ENCODE data around the gene ARFIP1. TPM values are rescaled to one million over a fixed set of nuclear protein-coding genes. Genes with fewer than 3 reads are reported as not detected.

The ARFIP1 gene
- total and polyA plus RNA-seq, 9 donors: 17.1 to 30.4 (median 21.5) TPM

GRCh38 chr4:152956650-152957436 is 177.1 kb downstream of the ARFIP1 start:
- no peak overlapping the region for H3K4me3 ChIP-seq (ENCODE audit: low read length)
- no peaks in the 10 kb centered on the region for H3K9me3 ChIP-seq (replicated peaks; ENCODE audit: control insufficient read depth, low read depth, low read length)
- peak; percentile 64 for DNase-seq
- H3K36me3 ChIP-seq (ENCODE audit: control insufficient read depth, insufficient read depth, low read length): peaks cover 10% of the 10 kb centered on the region
- peaks cover 25% of the 10 kb centered on the region for H3K4me1 ChIP-seq (ENCODE audit: control insufficient read depth, insufficient read depth, low read length)
- H3K27ac ChIP-seq (ENCODE audit: low read length): peak overlapping the region; percentile 35
- H3K27me3 ChIP-seq (ENCODE audit: control insufficient read depth, insufficient read depth, low read length): no peaks in the 10 kb centered on the region
- WGBS (ENCODE audit: insufficient coverage): 47% methylated on average over 8 of the region's 12 CpGs

GRCh38 chr4:152957437-152958171 is 177.8 kb downstream of the ARFIP1 start:
- H3K27me3 ChIP-seq (ENCODE audit: control insufficient read depth, insufficient read depth, low read length): no peaks in the 10 kb centered on the region
- no peaks in the 10 kb centered on the region for H3K9me3 ChIP-seq (replicated peaks; ENCODE audit: control insufficient read depth, low read depth, low read length)
- H3K27ac ChIP-seq (ENCODE audit: low read length): peak overlapping the region; percentile 13
- H3K4me3 ChIP-seq (ENCODE audit: low read length): no peak overlapping the region
- DNase-seq: no peak
- 90% methylated on average over 2 of the region's 11 CpGs for WGBS (ENCODE audit: insufficient coverage)
- H3K4me1 ChIP-seq (ENCODE audit: control insufficient read depth, insufficient read depth, low read length): peaks cover 25% of the 10 kb centered on the region
- H3K36me3 ChIP-seq (ENCODE audit: control insufficient read depth, insufficient read depth, low read length): peaks cover 10% of the 10 kb centered on the region

DNA sequence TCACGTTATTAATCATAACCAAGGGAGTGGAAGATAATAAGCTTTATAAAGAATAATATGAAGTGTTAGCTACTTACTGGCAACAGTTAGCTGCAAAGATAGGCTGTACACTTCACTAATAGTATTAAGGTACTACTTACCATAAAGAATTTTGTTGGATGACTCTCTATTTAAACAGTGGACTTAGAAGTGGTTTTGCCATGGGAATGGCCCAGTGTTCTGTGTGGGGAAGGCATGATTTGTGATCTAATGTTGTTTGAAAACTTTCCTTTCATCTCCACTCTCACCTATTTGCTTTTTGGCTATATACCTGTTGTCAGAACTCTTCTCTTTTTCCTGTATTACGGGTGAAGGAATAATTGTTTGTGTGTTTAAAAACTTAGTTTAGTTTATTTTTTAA is 179.3 kb downstream of the ARFIP1 start:
- Histone ChIP-seq H3K27ac (ENCODE audit: low read length) (no peak overlapping the region), H3K4me1 (ENCODE audit: control insufficient read depth, insufficient read depth, low read length) (peaks cover 25% of the 10 kb centered on the region), H3K4me3 (ENCODE audit: low read length) (no peak overlapping the region), H3K36me3 (ENCODE audit: control insufficient read depth, insufficient read depth, low read length) (peaks cover 15% of the 10 kb centered on the region), H3K9me3 (replicated peaks; ENCODE audit: control insufficient read depth, low read depth, low read length) (no peaks in the 10 kb centered on the region), H3K27me3 (ENCODE audit: control insufficient read depth, insufficient read depth, low read length) (no peaks in the 10 kb centered on the region)
- WGBS (ENCODE audit: insufficient coverage): no CpG with 5 or more reads among the region's 2 CpGs
- DNase-seq: no peak

DNA sequence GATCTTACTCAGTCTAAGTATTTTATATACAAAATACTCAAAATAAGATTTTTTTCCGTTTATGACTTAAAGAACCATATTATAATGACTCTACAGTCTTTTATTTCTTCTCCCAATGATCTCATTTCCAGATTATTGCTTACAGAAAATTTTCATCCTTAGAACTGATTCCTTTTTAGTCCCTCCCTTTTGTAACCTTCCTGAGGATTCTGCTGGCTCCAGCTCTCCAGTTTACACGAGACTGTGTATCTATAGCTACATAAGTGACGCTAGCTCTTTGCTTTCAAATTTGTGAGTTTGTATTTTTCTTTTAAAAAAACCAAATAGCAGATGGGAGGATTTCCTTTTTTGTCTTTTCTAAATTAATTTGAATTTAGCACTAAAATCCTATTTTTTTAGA is 180.3 kb downstream of the ARFIP1 start:
- peak; percentile 56 for DNase-seq
- no CpG with 5 or more reads among the region's 3 CpGs for WGBS (ENCODE audit: insufficient coverage)
- H3K4me3 ChIP-seq (ENCODE audit: low read length): no peak overlapping the region
- H3K4me1 ChIP-seq (ENCODE audit: control insufficient read depth, insufficient read depth, low read length): peaks cover 25% of the 10 kb centered on the region
- H3K9me3 ChIP-seq (replicated peaks; ENCODE audit: control insufficient read depth, low read depth, low read length): no peaks in the 10 kb centered on the region
- H3K27ac ChIP-seq (ENCODE audit: low read length): no peak overlapping the region
- no peaks in the 10 kb centered on the region for H3K27me3 ChIP-seq (ENCODE audit: control insufficient read depth, insufficient read depth, low read length)
- H3K36me3 ChIP-seq (ENCODE audit: control insufficient read depth, insufficient read depth, low read length): peaks cover 17% of the 10 kb centered on the region

DNA sequence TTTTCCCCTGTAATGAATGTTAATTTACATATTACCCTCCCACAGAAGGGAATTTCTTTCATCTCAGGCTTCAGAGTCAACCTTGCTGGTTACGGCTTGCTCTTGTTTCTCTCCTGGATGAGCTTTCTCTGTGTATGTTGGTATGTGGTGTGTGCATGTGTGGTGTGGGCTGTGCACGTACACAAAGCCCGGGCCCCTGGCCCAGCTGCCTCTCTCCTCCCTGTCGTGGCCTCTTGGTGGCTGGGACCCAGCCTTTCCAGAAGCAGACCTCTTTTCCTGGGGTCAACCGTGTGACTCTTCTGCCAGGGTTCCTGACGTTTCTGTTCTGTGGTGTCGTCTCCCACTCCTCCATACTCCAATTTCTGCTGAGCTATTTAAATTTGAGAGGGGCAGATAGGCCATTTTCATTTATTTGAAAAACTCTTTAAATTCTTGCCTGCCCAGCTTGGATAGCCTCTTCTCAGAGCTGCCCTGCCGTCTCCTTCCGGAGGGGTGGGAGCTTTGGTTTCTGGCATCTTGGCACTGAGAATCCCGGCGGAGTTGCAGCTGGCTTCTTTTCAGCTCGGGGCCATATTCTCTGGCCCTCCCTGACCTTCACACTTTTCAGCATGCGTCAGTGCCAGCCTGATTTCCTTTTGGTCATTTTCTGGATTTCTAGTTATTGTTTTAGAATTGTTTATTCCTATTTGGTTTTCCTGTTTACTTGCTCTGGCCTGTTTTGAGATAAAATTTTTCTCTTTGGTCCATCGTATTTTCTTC is 181.4 kb downstream of the ARFIP1 start:
- no peak overlapping the region for H3K4me3 ChIP-seq (ENCODE audit: low read length)
- H3K4me1 ChIP-seq (ENCODE audit: control insufficient read depth, insufficient read depth, low read length): peaks cover 23% of the 10 kb centered on the region
- no peak for DNase-seq
- no peak overlapping the region for H3K27ac ChIP-seq (ENCODE audit: low read length)
- WGBS (ENCODE audit: insufficient coverage): 67% methylated on average over 2 of the region's 14 CpGs
- no peaks in the 10 kb centered on the region for H3K27me3 ChIP-seq (ENCODE audit: control insufficient read depth, insufficient read depth, low read length)
- no peaks in the 10 kb centered on the region for H3K9me3 ChIP-seq (replicated peaks; ENCODE audit: control insufficient read depth, low read depth, low read length)
- H3K36me3 ChIP-seq (ENCODE audit: control insufficient read depth, insufficient read depth, low read length): peaks cover 17% of the 10 kb centered on the region

- H3K36me3 ChIP-seq (ENCODE audit: control insufficient read depth, insufficient read depth, low read length): peaks cover 17% of the 10 kb centered on the region
- peaks cover 18% of the 10 kb centered on the region for H3K4me1 ChIP-seq (ENCODE audit: control insufficient read depth, insufficient read depth, low read length)
- WGBS (ENCODE audit: insufficient coverage): no CpG with 5 or more reads among the region's 1 CpG
- no peaks in the 10 kb centered on the region for H3K9me3 ChIP-seq (replicated peaks; ENCODE audit: control insufficient read depth, low read depth, low read length)
- DNase-seq: no peak
- H3K27me3 ChIP-seq (ENCODE audit: control insufficient read depth, insufficient read depth, low read length): no peaks in the 10 kb centered on the region
- H3K4me3 ChIP-seq (ENCODE audit: low read length): no peak overlapping the region
- no peak overlapping the region for H3K27ac ChIP-seq (ENCODE audit: low read length)
Measured at GRCh38 chr4:152961773-152962115, 182.0 kb downstream of the ARFIP1 start.

Other genes starting within 250 kb of the ARFIP1 start
- gene FBXW7, start 243.9 kb upstream of the ARFIP1 start, total RNA-seq: 73.7 TPM
- gene FBXW7, start 243.9 kb upstream of the ARFIP1 start, polyA plus RNA-seq (ENCODE audit: insufficient read depth in 1 of 8, insufficient read length in 8 of 8, low replicate concordance in 1 of 8): 10 to 100 TPM; 18.9 to 33.5 (median 23.5) TPM
- gene TMEM154, start 100.0 kb upstream of the ARFIP1 start, total RNA-seq: 0.66 TPM
- 1 to 10 TPM in 2 of 8 donors, under 1 TPM in 6; 0.15 to 1.9 (median 0.86) TPM for gene TMEM154, start 100.0 kb upstream of the ARFIP1 start, polyA plus RNA-seq (ENCODE audit: insufficient read depth in 1 of 8, insufficient read length in 8 of 8, low replicate concordance in 1 of 8)
- gene TIGD4, start 224 bp upstream of the ARFIP1 start, total RNA-seq: 4.4 TPM
- gene TIGD4, start 224 bp upstream of the ARFIP1 start, polyA plus RNA-seq (ENCODE audit: insufficient read depth in 1 of 8, insufficient read length in 8 of 8, low replicate concordance in 1 of 8): 1 to 10 TPM; 1.3 to 8.8 (median 3.2) TPM
- 3.6 TPM for gene FHDC1, start 156.4 kb downstream of the ARFIP1 start, total RNA-seq
- 10 to 100 TPM in 1 of 8 donors, 1 to 10 TPM in 7; 5.7 to 11.1 (median 7.0) TPM for gene FHDC1, start 156.4 kb downstream of the ARFIP1 start, polyA plus RNA-seq (ENCODE audit: insufficient read depth in 1 of 8, insufficient read length in 8 of 8, low replicate concordance in 1 of 8)